PC-9 (cell line): ENCODE results near the gene MON1B. TPM values are rescaled to one million over a fixed set of nuclear protein-coding genes. Genes with fewer than 3 reads are reported as not detected.

Source experiments
- total RNA-seq: library from RNA; stranded (reverse); gene quantifications from 2 replicates; pipeline ENCODE4 v1.2.3, GENCODE V29; 2021

Gene MON1B
- total RNA-seq, 1 experiment from 2014 or later, result 57.2 TPM

Other genes starting within 250 kb of the MON1B start
- 6.2 and 17.9 TPM in 2 replicates for gene SYCE1L, start 8.2 kb downstream of the MON1B start, total RNA-seq
- not detected in 2 replicates for gene ADAMTS18, start 243.8 kb downstream of the MON1B start, total RNA-seq